H1 (cell line): Measurements from ENCODE around the gene TMC3. TPM values are rescaled to one million over a fixed set of nuclear protein-coding genes. Genes with fewer than 3 reads are reported as not detected.

Experiments
- KDM1A ChIP-seq: fragments of 200-600, 300-600 bp; sonication (generic); IDR thresholded peaks from 2 replicates; pipeline ENCODE4 v1.7.1; 2016; ENCODE audit warnings: mild to moderate bottlenecking, low read length, borderline replicate concordance
- SIRT6 ChIP-seq: IDR thresholded peaks from one replicate; pipeline ENCODE4 v1.7.1; 2012; ENCODE audit warnings: low read length, inconsistent platforms
- TCF12 ChIP-seq: IDR thresholded peaks from 2 replicates; pipeline ENCODE4 v1.6.1; 2011; ENCODE audit warnings: low read depth, mild to moderate bottlenecking, low read length
- polyA plus RNA-seq, 7 experiments: library from polyadenylated mRNA; depleted of rRNA in 3 of 7; stranded (reverse) in 5 of 7; unstranded in 2 of 7; fragments of >200 nt in 5 of 7; fragments of 200-250 nt in 2 of 7; gene quantifications; 1 replicate in 5 of 7; 2 replicates in 1 of 7; 4 replicates in 1 of 7; pipeline versions ENCODE4 v1.2.1 to v1.2.3, GENCODE V29; 2011 to 2013; ENCODE audit warnings: missing spikeins in 2 of 7, mixed read lengths in 2 of 7
- total RNA-seq: library from RNA; stranded (reverse); fragmentation: NEBNext Ultra II Directional; extraction: Animal tissue kit (Norgen Biotek cat#: 25700); gene quantifications from 2 replicates; pipeline ENCODE4 v1.2.1, GENCODE V29; 2021

Gene TMC3
- total and polyA plus RNA-seq, 2 of the 8 experiments (the other 6 are each of a cell fraction or from before 2014, with no cell fraction given): not detected

- TF ChIP-seq KDM1A: no peak
- TF ChIP-seq TCF12: no peak
- no peak for TF ChIP-seq SIRT6
Measured at GRCh38 chr15:81299630-81300273, 74.3 kb downstream of the TMC3 start (continued).
